GM21529 (cell line): ENCODE results near the gene INPP5D.
"Not testable (repeated sequence)": the region's sequence is repeated elsewhere in the genome, so short reads cannot be mapped to it uniquely, and the experiment has no call there.

ENCODE experiments used
- ATAC-seq: cut with Tn5 transposase; IDR thresholded peaks from one replicate; pipeline ENCODE4 v1.9.1; 2021; ENCODE audit not compliant: unreplicated experiment

INPP5D gene

DNA sequence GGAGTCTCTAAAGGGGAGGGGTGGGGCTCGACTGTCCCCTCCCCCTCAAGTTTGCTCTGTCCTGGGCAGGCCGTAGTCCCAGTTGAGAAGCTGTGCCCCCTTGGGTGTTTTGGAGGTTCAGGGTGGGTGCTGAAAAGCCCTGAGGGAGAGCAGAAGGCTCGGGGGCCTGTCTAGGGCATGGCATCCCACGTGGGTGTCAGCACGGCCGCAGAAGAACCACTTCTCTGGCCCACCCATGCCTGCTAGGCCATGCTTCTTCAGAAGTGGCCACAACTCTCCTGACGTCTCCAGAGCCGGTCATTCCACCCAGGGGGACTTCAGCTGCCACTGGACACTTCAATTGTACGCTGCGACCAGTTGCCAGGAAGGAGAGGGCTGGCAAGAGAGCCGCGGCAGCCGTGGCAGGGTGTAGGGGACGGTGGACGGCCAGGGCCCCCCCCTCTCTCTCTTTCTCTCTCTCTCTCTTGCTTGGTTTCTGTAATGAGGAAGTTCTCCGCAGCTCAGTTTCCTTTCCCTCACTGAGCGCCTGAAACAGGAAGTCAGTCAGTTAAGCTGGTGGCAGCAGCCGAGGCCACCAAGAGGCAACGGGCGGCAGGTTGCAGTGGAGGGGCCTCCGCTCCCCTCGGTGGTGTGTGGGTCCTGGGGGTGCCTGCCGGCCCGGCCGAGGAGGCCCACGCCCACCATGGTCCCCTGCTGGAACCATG, at the start of gene INPP5D:
Gene INPP5D (plus strand): TSS at position 546 of the 704 bp plus-strand sequence. CDS start 137 bp downstream, at position 683.
- ATAC-seq = peak; percentile 41

GRCh38 chr2:233010569-233011267, 49.4 kb upstream of the INPP5D start:
- ATAC-seq = no peak

DNA sequence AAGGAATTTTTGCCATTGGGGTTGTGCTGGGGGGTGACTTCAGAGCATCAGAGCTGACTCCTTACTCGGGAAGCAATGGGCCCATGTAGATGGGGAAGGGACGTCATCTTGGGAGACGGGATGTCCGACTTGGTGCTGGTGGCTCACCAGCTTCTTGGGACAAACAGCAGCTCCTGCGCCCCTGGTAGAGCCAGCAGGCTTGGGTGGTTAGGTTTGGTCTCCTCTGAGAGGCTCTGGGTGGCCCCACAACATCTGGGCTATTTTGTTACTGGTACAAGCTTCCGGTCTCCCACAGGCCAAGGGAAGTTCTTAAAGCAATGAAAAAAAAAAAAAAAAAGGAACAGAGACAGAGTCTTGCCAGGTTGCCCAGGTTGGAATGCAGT, 48.9 kb upstream of the INPP5D start:
- no peak for ATAC-seq

- no peak for ATAC-seq
These were observed 48.4 kb upstream of the INPP5D start for GRCh38 chr2:233011702-233012131.

DNA sequence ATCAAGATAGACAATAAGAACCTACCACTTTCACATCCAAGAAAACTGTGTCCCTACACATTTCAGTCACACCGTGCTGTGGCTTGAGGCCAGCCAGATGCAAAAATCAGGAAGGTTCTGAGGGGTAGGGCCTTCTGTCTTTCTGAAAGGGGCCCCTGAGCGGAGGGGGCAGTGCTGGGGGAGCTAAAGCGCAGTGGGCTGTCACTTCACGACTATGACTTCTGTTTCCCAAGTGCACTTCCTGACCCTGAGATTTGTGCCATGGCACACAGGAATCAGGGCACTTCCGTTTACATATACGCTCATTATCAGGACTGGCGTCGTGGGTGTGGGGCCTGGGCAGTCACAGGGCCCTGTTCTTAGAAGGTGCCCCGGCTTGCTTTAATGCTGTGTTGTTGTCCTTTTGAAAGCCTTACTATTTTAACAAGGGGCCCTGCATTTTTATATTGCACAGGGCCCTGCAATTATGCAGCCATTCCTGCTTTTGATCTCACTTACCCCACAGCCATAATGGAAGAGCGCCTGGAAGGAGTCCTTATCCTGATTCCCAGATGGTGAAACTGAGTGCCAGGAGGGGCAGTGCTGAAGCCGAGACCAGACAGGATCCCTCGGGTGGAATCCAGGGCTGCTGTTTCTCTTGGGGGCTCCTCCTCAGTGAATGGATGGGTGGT, 47.7 kb upstream of the INPP5D start:
- no peak for ATAC-seq

DNA sequence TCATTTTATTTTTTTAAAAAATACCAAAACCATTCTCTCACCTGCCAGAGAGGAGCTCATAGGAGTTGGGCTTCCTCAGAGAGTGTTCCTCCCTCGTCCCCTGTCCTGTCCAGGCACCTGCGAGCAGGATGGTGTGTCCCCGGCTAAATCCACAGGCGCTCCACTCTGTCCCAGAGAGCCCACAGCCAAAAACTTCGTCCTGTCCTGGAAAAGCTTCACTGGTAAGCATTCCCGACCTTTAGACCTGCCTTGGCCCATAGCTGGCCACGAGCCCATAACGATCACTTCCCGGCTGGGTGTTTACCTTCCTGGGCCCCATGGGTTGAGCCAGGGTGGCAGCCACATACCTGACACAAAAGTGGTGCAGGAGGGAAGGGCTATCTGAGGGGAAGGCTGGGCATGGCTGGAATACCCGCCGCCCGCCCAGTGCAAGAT, 47.1 kb upstream of the INPP5D start, which contains the start of gene NGEF:
Gene NGEF (minus strand): TSS at position 230 of the 435 bp plus-strand sequence. CDS start 38,366 bp downstream, outside the sequence.
- ATAC-seq = no peak

- no peak for ATAC-seq
These were observed 46.5 kb upstream of the INPP5D start for GRCh38 chr2:233013650-233014049.

- no peak for ATAC-seq
These were observed 45.0 kb upstream of the INPP5D start for GRCh38 chr2:233015019-233015645.

DNA sequence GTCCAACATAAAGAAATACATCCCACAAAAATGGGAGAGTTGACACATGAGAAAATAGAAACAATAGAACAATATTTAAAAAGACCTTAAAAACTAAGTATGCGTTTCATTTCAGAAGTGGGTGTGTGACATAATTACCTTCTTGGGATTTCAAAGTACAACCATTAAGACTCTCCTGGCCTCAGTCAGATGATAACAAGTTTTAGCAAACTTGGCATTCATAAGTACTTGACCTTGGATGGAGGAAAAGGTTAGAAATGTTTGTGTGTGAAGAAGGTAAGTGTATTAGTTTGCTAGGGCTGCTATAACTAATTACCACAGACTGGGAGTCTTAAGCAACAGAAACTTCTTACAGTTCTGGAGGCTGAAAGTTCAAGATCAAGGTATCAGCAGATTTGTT, 42.2 kb upstream of the INPP5D start:
- no peak for ATAC-seq

DNA sequence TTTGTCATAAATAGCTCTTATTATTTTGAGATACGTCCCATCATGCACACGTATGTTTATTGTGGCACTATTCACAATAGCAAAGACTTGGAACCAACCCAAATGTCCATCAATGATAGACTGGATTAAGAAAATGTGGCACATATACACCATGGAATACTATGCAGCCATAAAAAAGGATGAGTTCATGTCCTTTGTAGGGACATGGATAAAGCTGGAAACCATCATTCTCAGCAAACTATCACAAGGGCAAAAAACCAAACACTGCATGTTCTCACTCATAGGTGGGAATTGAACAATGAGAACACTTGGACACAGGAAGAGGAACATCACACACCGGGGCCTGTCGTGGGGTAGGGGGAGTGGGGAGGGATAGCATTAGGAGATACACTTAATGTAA, 40.5 kb upstream of the INPP5D start:
- ATAC-seq = not testable (repeated sequence)

- no peak for ATAC-seq
These were observed 39.7 kb upstream of the INPP5D start for GRCh38 chr2:233020454-233020853.

- ATAC-seq = no peak
These were observed 38.4 kb upstream of the INPP5D start for GRCh38 chr2:233021771-233022170.

- ATAC-seq = no peak
These were observed 37.6 kb upstream of the INPP5D start for GRCh38 chr2:233022561-233022960.

DNA sequence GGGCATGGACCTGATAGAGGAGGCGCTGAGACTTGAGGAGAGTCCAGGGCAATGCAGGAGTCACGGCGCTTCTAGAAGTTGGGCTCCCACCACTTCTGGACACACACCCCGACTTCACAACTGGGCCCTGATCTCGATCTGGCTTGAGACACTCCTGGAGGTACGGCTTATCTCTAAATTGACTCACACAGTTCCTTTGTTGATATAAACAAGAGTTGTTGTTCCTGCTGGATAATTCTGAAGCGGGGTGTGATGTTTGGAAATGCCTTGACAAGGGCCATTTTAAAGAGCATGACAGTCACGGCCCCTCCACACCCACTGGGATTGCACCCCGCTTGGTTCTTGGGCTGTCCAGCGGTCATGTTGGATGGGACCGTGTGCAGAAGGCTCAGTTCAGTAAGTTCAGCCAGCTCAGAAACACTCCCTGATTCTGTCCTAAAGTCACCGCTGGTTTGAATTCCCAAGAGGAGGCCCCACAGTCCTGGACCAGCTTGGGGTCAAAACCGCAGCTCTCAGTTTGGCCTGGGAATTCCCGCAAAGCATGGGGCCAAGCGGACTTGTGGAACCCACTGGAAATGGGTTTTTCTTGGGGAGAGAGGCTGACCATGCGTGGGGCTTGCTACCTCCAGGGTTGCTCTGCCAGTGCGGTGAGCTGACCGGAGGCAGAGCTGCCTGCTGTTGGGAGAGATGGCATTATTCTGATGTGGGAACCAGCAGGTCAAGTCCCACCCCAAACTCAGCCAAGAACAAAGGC, 37.0 kb upstream of the INPP5D start:
- ATAC-seq = no peak

DNA sequence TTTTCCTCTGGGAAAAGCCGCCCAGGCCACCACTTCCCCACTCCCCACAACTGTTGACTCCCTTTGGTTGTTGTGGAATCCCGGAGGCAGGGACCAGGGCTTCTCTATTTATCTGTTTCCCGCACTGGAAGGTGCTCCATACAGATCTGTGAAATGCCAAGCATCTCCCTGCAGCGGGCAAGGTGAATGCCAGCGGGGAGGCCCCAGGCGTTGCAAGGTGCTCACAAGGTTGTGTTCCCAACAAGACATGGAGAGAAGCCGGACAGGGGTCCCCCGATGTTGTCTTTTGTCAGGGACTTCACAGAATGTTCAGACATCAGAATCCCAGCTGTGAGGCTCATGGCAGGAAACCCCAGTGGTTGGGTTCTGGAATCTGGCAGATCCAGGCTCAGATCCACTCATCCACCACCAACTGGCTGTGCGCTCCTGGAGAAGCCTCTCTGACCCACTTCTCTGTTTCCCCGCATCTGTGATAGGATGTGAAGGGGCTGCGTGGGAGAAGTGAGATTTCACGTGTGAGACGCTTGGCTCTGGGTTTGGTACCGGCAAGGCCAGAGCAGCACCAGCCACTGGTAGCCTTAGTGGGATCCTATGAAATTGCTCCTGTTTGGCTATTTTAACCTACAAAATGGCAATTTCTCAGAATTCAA, 36.3 kb upstream of the INPP5D start:
- no peak for ATAC-seq

DNA sequence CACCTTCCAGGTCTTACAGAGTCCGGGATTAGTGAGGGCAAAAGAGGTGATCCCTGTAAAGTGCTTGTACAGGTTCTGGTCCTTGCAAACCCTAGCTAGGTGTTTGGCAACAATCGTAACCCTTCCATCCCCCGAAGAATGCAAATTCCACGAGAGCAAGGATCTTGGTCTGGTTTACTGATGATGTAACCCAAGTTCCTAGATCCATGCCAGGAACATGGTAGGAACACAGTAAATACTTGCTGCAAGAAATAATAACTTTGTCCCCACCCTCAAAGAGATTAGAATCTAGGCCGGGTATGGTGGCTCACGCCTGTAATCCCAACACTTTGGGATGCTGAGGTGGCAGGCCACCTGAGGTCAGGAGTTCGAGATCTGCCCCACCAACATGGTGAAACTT, 34.4 kb upstream of the INPP5D start:
- ATAC-seq = no peak

GRCh38 chr2:233026198-233026813, 33.8 kb upstream of the INPP5D start:
- ATAC-seq = no peak

- no peak for ATAC-seq
These were observed 30.8 kb upstream of the INPP5D start for GRCh38 chr2:233029321-233029720.
